Endothelial cell of umbilical vein (primary cell): ENCODE results near the gene TDO2. TPM values are rescaled to one million over a fixed set of nuclear protein-coding genes. Genes with fewer than 3 reads are reported as not detected.

Source experiments
- BruUV-seq: library from RNA; stranded (reverse); fragments of 400-500 nt; replicated peaks from 2 replicates; lab custom pipeline; 2021; lab: Mats Ljungman, UMichigan
- CTCF ChIA-PET: fragments of 300-600, 350-600 bp; sonication (Branson Sonifier 250); formaldehyde crosslinking; loops from one replicate; lab custom pipeline; 2021; ENCODE audit warnings: antibody characterized with exemption, inconsistent platforms; lab: Charles Lee
- POLR2A ChIA-PET: fragments of 300-600, 350-600 bp; sonication (Branson Sonifier 250); formaldehyde crosslinking; loops from one replicate; lab custom pipeline; 2021; ENCODE audit warnings: antibody characterized with exemption, inconsistent platforms; lab: Charles Lee
- DNase-seq: peaks from one replicate; pipeline ENCODE4 v3.0.0-alpha.2; 2011; ENCODE audit warnings: low read depth, low spot score
- FAIRE-seq: peaks from 2 replicates; lab custom pipeline; 2011; peaks lifted over from hg19 to GRCh38; lab: Jason Lieb, UNC
- H2AFZ ChIP-seq: 2 replicates; pipeline ENCODE4 v1.6.0; 2012; ENCODE audit warnings: low read depth, low read length, control low read depth, inconsistent platforms
- H3K27ac ChIP-seq: 2 replicates; pipeline ENCODE4 v1.5.1; 2011; ENCODE audit warnings: low read depth, mild to moderate bottlenecking, control low read depth, low read length, moderate library complexity; ENCODE audit not compliant: insufficient read depth
- H3K27me3 ChIP-seq, 2 experiments: 2 replicates each; pipeline versions ENCODE4 v1.6.0 to v1.6.1; 2011; ENCODE audit warnings: low read length in 2 of 2, mixed read lengths in 1 of 2; ENCODE audit not compliant: control insufficient read depth in 2 of 2, insufficient read depth in 2 of 2
- H3K36me3 ChIP-seq, 2 experiments: 2 replicates in 1 of 2; 3 replicates in 1 of 2; pipeline ENCODE4 v1.5.1; 2011; ENCODE audit warnings: low read length in 2 of 2, mild to moderate bottlenecking in 1 of 2, moderate library complexity in 1 of 2; ENCODE audit not compliant: control insufficient read depth in 2 of 2, insufficient read depth in 2 of 2; ENCODE audit errors: extremely low read depth in 1 of 2
- H3K4me1 ChIP-seq: 3 replicates; pipeline ENCODE4 v1.5.1; 2011; ENCODE audit warnings: mild to moderate bottlenecking, low read length; ENCODE audit not compliant: control insufficient read depth, insufficient read depth; ENCODE audit errors: extremely low read depth
- H3K4me2 ChIP-seq: 2 replicates; pipeline ENCODE4 v1.6.1; 2011; ENCODE audit warnings: low read length, control low read depth, mixed read lengths; ENCODE audit not compliant: insufficient read depth
- H3K4me3 ChIP-seq, 3 experiments: fragments of 200-600 bp in 1 of 3; sonication (generic), shearing (Covaris generic) in 1 of 3; replicated peaks in 1 of 3; 2 replicates each; pipeline ENCODE4 v1.5.1; 2011 to 2016; ENCODE audit warnings: control low read depth in 3 of 3, low read length in 3 of 3, mild to moderate bottlenecking in 2 of 3, inconsistent platforms in 1 of 3, low read depth in 1 of 3, moderate library complexity in 1 of 3; ENCODE audit not compliant: insufficient read depth in 1 of 3
- H3K79me2 ChIP-seq: 2 replicates; pipeline ENCODE4 v1.6.0; 2012; ENCODE audit warnings: low read length, inconsistent platforms; ENCODE audit not compliant: control insufficient read depth, insufficient read depth
- H3K9ac ChIP-seq: replicated peaks from 2 replicates; pipeline ENCODE3; 2011; ENCODE audit warnings: low read length, control low read depth; ENCODE audit not compliant: insufficient read depth; ENCODE audit errors: extremely low read depth
- H3K9me1 ChIP-seq: replicated peaks from 3 replicates; pipeline ENCODE4 v1.6.0; 2011; ENCODE audit warnings: mild to moderate bottlenecking, low read length; ENCODE audit not compliant: control insufficient read depth, insufficient read depth; ENCODE audit errors: extremely low read depth
- H3K9me3 ChIP-seq: replicated peaks from 2 replicates; pipeline ENCODE4 v1.5.1; 2012; ENCODE audit warnings: low read length, inconsistent platforms; ENCODE audit not compliant: control insufficient read depth, insufficient read depth
- H4K20me1 ChIP-seq: replicated peaks from 2 replicates; pipeline ENCODE3; 2011; ENCODE audit warnings: mild to moderate bottlenecking, low read length; ENCODE audit not compliant: control insufficient read depth, insufficient read depth; ENCODE audit errors: extremely low read depth
- CTCF ChIP-seq, 2 donors: IDR thresholded peaks; 1 replicate in 1 of 2; 2 replicates in 1 of 2; pipeline ENCODE4 v1.5.1; 2011; ENCODE audit warnings: low read length in 2 of 2, mild to moderate bottlenecking in 2 of 2, moderate library complexity in 2 of 2, control low read depth in 1 of 2, inconsistent platforms in 1 of 2, low read depth in 1 of 2; ENCODE audit not compliant: insufficient read depth in 1 of 2; ENCODE audit errors: extremely low read depth in 1 of 2
- EZH2 ChIP-seq: IDR thresholded peaks from 2 replicates; pipeline ENCODE4 v1.6.1; 2012; ENCODE audit warnings: borderline replicate concordance, low read depth, mild to moderate bottlenecking, moderate library complexity, low read length, inconsistent platforms; ENCODE audit not compliant: severe bottlenecking
- FOS ChIP-seq: IDR thresholded peaks from 2 replicates; pipeline ENCODE4 v1.6.1; 2011; ENCODE audit warnings: mild to moderate bottlenecking, low read length, moderate library complexity, borderline replicate concordance; ENCODE audit not compliant: insufficient read depth
- GATA2 ChIP-seq: IDR thresholded peaks from 2 replicates; pipeline ENCODE4 v1.7.0; 2011; ENCODE audit warnings: low read depth, mild to moderate bottlenecking, moderate library complexity, mixed read lengths, low read length; ENCODE audit not compliant: insufficient read length, insufficient read depth
- JUN ChIP-seq: IDR thresholded peaks from 2 replicates; pipeline ENCODE4 v1.6.1; 2011; ENCODE audit warnings: borderline replicate concordance, low read depth; ENCODE audit not compliant: insufficient read length, insufficient read depth
- MAX ChIP-seq: IDR thresholded peaks from 2 replicates; pipeline ENCODE4 v1.6.1; 2011; ENCODE audit not compliant: insufficient read depth, insufficient read length
- MYC ChIP-seq: IDR thresholded peaks from one replicate; pipeline ENCODE4 v1.6.1; 2011; ENCODE audit warnings: mild to moderate bottlenecking, low read depth, low read length
- POLR2A ChIP-seq: IDR thresholded peaks from 2 replicates; pipeline ENCODE4 v1.6.1; 2012; ENCODE audit warnings: low read depth, mild to moderate bottlenecking, control low read depth, low read length
- POLR2AphosphoS5 ChIP-seq: IDR thresholded peaks from 2 replicates; pipeline ENCODE4 v1.6.1; 2012; ENCODE audit warnings: low read depth, mild to moderate bottlenecking, control low read depth, low read length, moderate library complexity; ENCODE audit not compliant: insufficient read depth
- dilution Hi-C: fragments of 300-500 bp; cut with MboI; formaldehyde crosslinking; loops from one replicate; pipeline ENCODE4 v1.15.0; 2019; ENCODE audit warnings: low sequenced_read_pairs; ENCODE audit not compliant: extremely low pct_ligation_motif_present
- intact Hi-C: fragments of 100-400 bp; cut with micrococcal nuclease; formaldehyde crosslinking; loops from one replicate; pipeline ENCODE4 v1.10.0; 2022
- polyA plus RNA-seq, 4 experiments: library from polyadenylated mRNA; depleted of rRNA in 3 of 4; stranded (reverse) in 3 of 4; unstranded in 1 of 4; fragments of >200 nt; gene quantifications; 2 replicates each; pipeline versions ENCODE4 v1.2.1 to v1.2.3, GENCODE V29; 2011 to 2012; ENCODE audit warnings: missing spikeins in 1 of 4
- total RNA-seq: library from RNA; stranded (reverse); gene quantifications from 2 replicates; pipeline ENCODE4 v1.2.3, GENCODE V29; 2021

The TDO2 gene
- total and polyA plus RNA-seq, 2 donors (not counting 3 experiments of a cell fraction or from before 2014, with no cell fraction given), result not detected

- H3K79me2 ChIP-seq, result no peaks in the 10 kb centered on the region
- H4K20me1 ChIP-seq, result no peaks in the 10 kb centered on the region
- H3K27me3 ChIP-seq, result no peaks in the 10 kb centered on the region
- ChIA-PET CTCF (interaction anchor here (1.0 kb wide), 1 partner anchor 14 kb away, joined by 3 read pairs; no protein-coding TSS in a partner anchor), POLR2A (no interaction called here)
- FAIRE-seq (no peak), DNase-seq (no peak)
- H3K9ac ChIP-seq, result no peak overlapping the region
- no peaks in the 10 kb centered on the region for H3K4me1 ChIP-seq
- no peak overlapping the region for H3K4me3 ChIP-seq
- H3K9me1 ChIP-seq, result no peaks in the 10 kb centered on the region
- no peak overlapping the region for H2AFZ ChIP-seq
- no peak overlapping the region for H3K27ac ChIP-seq
- no peaks in the 10 kb centered on the region for H3K9me3 ChIP-seq
- TF ChIP-seq POLR2A (no peak), MAX (no peak), FOS (no peak), POLR2AphosphoS5 (no peak), GATA2 (no peak), EZH2 (no peak), CTCF (IDR thresholded peaks at IDR 0.05; ENCODE audit: extremely low read depth in 1 of 2, insufficient read depth in 1 of 2, low read depth in 1 of 2, low read length in 2 of 2) (no peak), JUN (no peak), MYC (no peak)
- dilution Hi-C loops, result no loop called here
- no peaks in the 10 kb centered on the region for H3K36me3 ChIP-seq
- no TSS peak for BruUV-seq
- no peak overlapping the region for H3K4me2 ChIP-seq
- intact Hi-C loops, result no loop called here
These were observed 2.5 kb upstream of the TDO2 start for GRCh38 chr4:155901013-155901412.
